Neuronal stem cell (in vitro differentiated cells): ENCODE data around the gene TLE3.
A peak's percentile ranks its signal among the peaks of the same experiment; 100 is the strongest.

ENCODE experiments used
- DNase-seq: peaks from one replicate; pipeline ENCODE4 v3.0.0-alpha.2; 2013; ENCODE audit warnings: low spot score
- H2AFZ ChIP-seq: one replicate; pipeline ENCODE4 v1.6.1; 2013; ENCODE audit warnings: mild to moderate bottlenecking, low read length, inconsistent platforms
- H2AK5ac ChIP-seq: 2 replicates; pipeline ENCODE4 v1.6.1; 2013; ENCODE audit warnings: low read depth, mild to moderate bottlenecking, inconsistent platforms, low read length, moderate library complexity, mixed read lengths
- H2BK120ac ChIP-seq: 2 replicates; pipeline ENCODE4 v1.6.1; 2013; ENCODE audit warnings: low read depth, mild to moderate bottlenecking, inconsistent platforms, low read length, moderate library complexity, mixed read lengths
- H2BK12ac ChIP-seq: one replicate; pipeline ENCODE4 v1.6.1; 2013; ENCODE audit warnings: low read length, inconsistent platforms
- H2BK15ac ChIP-seq: 2 replicates; pipeline ENCODE4 v1.6.1; 2013; ENCODE audit warnings: mild to moderate bottlenecking, low read length, inconsistent platforms, mixed read lengths
- H2BK5ac ChIP-seq: one replicate; pipeline ENCODE4 v1.6.1; 2013; ENCODE audit warnings: inconsistent platforms, mild to moderate bottlenecking, low read length, moderate library complexity
- H3K14ac ChIP-seq: one replicate; pipeline ENCODE4 v1.6.1; 2013; ENCODE audit warnings: low read length, inconsistent platforms
- H3K18ac ChIP-seq: 2 replicates; pipeline ENCODE4 v1.6.1; 2013; ENCODE audit warnings: low read length, inconsistent platforms
- H3K23ac ChIP-seq: 2 replicates; pipeline ENCODE4 v1.6.1; 2013; ENCODE audit warnings: low read depth, mild to moderate bottlenecking, mixed read lengths, low read length, inconsistent platforms; ENCODE audit not compliant: poor library complexity
- H3K27ac ChIP-seq: replicated peaks from 3 replicates; pipeline ENCODE4 v1.5.1; 2013; ENCODE audit warnings: low read length, inconsistent platforms
- H3K27me3 ChIP-seq, 3 experiments: 2 replicates each; pipeline ENCODE4 v1.6.1; 2013; ENCODE audit warnings: low read length in 3 of 3, mild to moderate bottlenecking in 2 of 3, inconsistent platforms in 1 of 3, low read depth in 1 of 3, mixed read lengths in 1 of 3, moderate library complexity in 1 of 3; ENCODE audit not compliant: control insufficient read depth in 3 of 3, insufficient read depth in 3 of 3
- H3K36me3 ChIP-seq, 2 donors: replicated peaks in 1 of 2; 2 replicates each; pipeline ENCODE4 v1.6.1; 2013; ENCODE audit warnings: low read length in 2 of 2; ENCODE audit not compliant: control insufficient read depth in 2 of 2, insufficient read depth in 2 of 2
- H3K4ac ChIP-seq: 2 replicates; pipeline ENCODE4 v1.6.1; 2013; ENCODE audit warnings: inconsistent platforms, mild to moderate bottlenecking, low read length, moderate library complexity
- H3K4me1 ChIP-seq, 2 donors: 1 replicate in 1 of 2; 2 replicates in 1 of 2; pipeline ENCODE4 v1.6.1; 2013; ENCODE audit warnings: low read length in 2 of 2, low read depth in 1 of 2; ENCODE audit not compliant: control insufficient read depth in 2 of 2, insufficient read depth in 1 of 2
- H3K4me2 ChIP-seq: one replicate; pipeline ENCODE4 v1.6.1; 2013; ENCODE audit warnings: mild to moderate bottlenecking, low read length, inconsistent platforms; ENCODE audit not compliant: insufficient read depth, poor library complexity, severe bottlenecking
- H3K4me3 ChIP-seq, 2 donors: 2 replicates each; pipeline ENCODE4 v1.5.1; 2013; ENCODE audit warnings: low read length in 2 of 2, mild to moderate bottlenecking in 2 of 2, inconsistent platforms in 1 of 2, moderate library complexity in 1 of 2
- H3K79me1 ChIP-seq: one replicate; pipeline ENCODE4 v1.6.1; 2013; ENCODE audit warnings: low read depth, mild to moderate bottlenecking, inconsistent platforms, low read length, moderate library complexity
- H3K9ac ChIP-seq: one replicate; pipeline ENCODE4 v1.6.1; 2013; ENCODE audit warnings: mild to moderate bottlenecking, low read depth, low read length, inconsistent platforms; ENCODE audit not compliant: poor library complexity
- H3K9me3 ChIP-seq, 2 donors: replicated peaks in 1 of 2; 2 replicates each; pipeline versions ENCODE3 to v1.6.1; 2013; ENCODE audit warnings: low read length in 2 of 2, mild to moderate bottlenecking in 2 of 2, inconsistent platforms in 1 of 2, low read depth in 1 of 2, mixed read lengths in 1 of 2, moderate library complexity in 1 of 2; ENCODE audit not compliant: control insufficient read depth in 2 of 2, insufficient read depth in 1 of 2
- H4K8ac ChIP-seq: one replicate; pipeline ENCODE4 v1.6.1; 2013; ENCODE audit warnings: low read depth, mild to moderate bottlenecking, inconsistent platforms, low read length, moderate library complexity
- H4K91ac ChIP-seq: one replicate; pipeline ENCODE4 v1.6.1; 2013; ENCODE audit warnings: low read length, low read depth, mild to moderate bottlenecking, inconsistent platforms; ENCODE audit not compliant: poor library complexity
- WGBS, 2 donors: extraction: QIAGEN DNeasy Blood & Tissue Kit; methylation state at CpG; one replicate each; pipeline ENCODE4 v1.1.7; 2013; ENCODE audit warnings: missing lambda C conversion rate in 2 of 2, mixed read lengths in 1 of 2; ENCODE audit not compliant: insufficient read length in 2 of 2, insufficient replicate concordance in 1 of 2; ENCODE audit errors: extremely low coverage in 2 of 2; 5-methylcytosine and 5-hydroxymethylcytosine counted together

The TLE3 gene

DNA sequence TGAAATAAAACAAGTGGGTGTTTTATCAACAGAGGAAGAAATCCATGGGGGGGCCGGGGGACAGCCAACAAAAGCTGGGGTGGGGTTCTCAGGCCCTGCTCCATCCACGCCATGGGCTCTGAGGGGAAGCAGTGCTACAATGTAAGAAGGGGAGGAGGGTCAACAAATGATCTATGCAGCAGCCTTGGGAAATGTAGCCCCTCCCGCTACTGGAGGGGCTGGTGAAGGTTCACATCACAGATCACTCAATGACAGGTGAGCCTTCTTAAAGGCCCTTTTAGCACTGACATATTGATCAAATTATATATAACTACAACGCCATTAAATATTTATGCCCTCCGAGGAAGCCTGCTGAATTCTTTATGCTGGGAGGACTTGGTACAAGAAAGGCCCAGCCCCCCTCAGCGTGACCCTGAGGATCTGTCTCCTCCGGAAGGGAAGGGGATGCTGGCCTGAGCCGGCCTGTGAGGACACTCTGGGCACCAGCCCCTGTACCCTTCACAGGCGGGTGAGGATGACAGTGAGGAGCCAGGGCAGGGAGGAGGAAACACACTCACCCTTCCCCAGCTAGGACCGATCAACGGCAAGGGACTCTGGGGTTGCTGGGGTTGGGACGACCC lies 15.3 kb downstream of the TLE3 start:
- Histone ChIP-seq H3K9ac (no peak overlapping the region), H3K9me3 (no peaks in the 10 kb centered on the region), H3K79me1 (peaks cover 6% of the 10 kb centered on the region), H2AFZ (no peak overlapping the region), H3K27me3 (no peaks in the 10 kb centered on the region), H3K4me3 (peak overlapping the region in 1 of 2 donors; percentile 0), H3K23ac (no peak overlapping the region), H2BK5ac (peak overlapping the region; percentile 53), H2BK15ac (no peak overlapping the region), H3K4me1 (peaks cover 38 to 52% of the 10 kb centered on the region in 2 donors), H3K4me2 (no peak overlapping the region), H4K8ac (no peak overlapping the region), H2BK12ac (no peak overlapping the region), H3K14ac (peak overlapping the region; percentile 50), H4K91ac (no peak overlapping the region), H3K27ac (peak overlapping the region; percentile 50), H2BK120ac (peak overlapping the region; percentile 81), H2AK5ac (peak overlapping the region; percentile 94), H3K4ac (no peak overlapping the region), H3K36me3 (peaks cover 5 to 78% of the 10 kb centered on the region in 2 donors), H3K18ac (peak overlapping the region; percentile 86)
- DNase-seq = no peak
- WGBS, 2 donors = no CpG with 5 or more reads among the region's 12 CpGs

DNA sequence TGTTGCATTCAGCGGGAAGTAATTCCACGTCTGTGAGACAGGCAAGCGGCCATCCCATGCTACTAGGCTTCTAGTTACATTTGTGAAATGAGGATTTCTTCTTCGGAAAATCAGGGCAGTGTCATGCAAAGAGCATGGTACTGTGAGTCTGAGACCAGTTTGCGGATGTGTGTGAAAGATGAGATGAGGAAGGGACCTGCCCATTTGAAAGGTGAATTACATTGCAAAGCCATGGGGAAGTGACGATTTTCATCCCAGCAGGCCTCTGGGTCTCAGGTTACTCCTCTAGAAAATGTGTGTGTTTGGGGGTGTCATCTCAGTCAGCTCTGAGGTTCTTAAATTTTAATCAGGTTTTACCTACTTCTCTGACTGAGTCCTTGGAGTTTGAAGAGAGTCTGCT lies 16.1 kb downstream of the TLE3 start:
- Histone ChIP-seq H4K91ac (no peak overlapping the region), H2BK12ac (no peak overlapping the region), H3K79me1 (peaks cover 7% of the 10 kb centered on the region), H3K18ac (no peak overlapping the region), H3K9ac (no peak overlapping the region), H2AFZ (no peak overlapping the region), H3K14ac (no peak overlapping the region), H4K8ac (no peak overlapping the region), H3K27me3 (no peaks in the 10 kb centered on the region), H3K4ac (no peak overlapping the region), H2AK5ac (no peak overlapping the region), H3K23ac (no peak overlapping the region), H3K4me1 (peaks cover 37 to 48% of the 10 kb centered on the region in 2 donors), H3K27ac (no peak overlapping the region), H2BK15ac (no peak overlapping the region), H2BK5ac (no peak overlapping the region), H3K4me3 (no peak overlapping the region), H2BK120ac (no peak overlapping the region), H3K36me3 (peaks cover 5 to 74% of the 10 kb centered on the region in 2 donors), H3K4me2 (no peak overlapping the region), H3K9me3 (no peaks in the 10 kb centered on the region)
- WGBS, 2 donors = no CpG with 5 or more reads among the region's 6 CpGs
- DNase-seq = no peak

DNA sequence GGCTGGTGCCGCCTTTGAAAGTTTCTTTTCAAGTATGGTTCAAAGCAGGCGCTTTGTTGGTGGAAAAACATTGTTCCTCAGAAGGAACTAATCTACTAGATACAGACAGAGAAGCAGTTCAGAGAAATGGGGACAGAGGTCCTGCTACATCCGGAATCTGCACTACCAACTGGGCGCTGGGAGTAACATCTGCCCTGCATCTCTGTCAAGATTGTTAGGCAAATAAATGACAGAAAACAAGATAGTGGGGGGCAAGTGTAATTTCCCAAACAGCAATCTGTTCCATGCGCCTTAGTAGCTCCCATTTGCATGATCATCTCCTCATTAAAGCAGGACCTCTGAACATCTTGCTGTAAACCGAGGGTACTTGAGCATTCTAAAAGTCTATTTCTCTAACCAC lies 17.4 kb downstream of the TLE3 start:
- H3K4ac ChIP-seq = no peak overlapping the region
- H2BK5ac ChIP-seq = no peak overlapping the region
- peaks cover 8% of the 10 kb centered on the region for H3K79me1 ChIP-seq
- peaks cover 37 to 48% of the 10 kb centered on the region in 2 donors for H3K4me1 ChIP-seq
- H2AFZ ChIP-seq = no peak overlapping the region
- no peak overlapping the region for H2BK12ac ChIP-seq
- H3K27me3 ChIP-seq = no peaks in the 10 kb centered on the region
- H4K91ac ChIP-seq = no peak overlapping the region
- no peak overlapping the region for H4K8ac ChIP-seq
- H3K9me3 ChIP-seq = no peaks in the 10 kb centered on the region
- H3K27ac ChIP-seq = no peak overlapping the region
- DNase-seq = no peak
- no peak overlapping the region for H2AK5ac ChIP-seq
- no peak overlapping the region for H3K23ac ChIP-seq
- H3K4me3 ChIP-seq = no peak overlapping the region
- no peak overlapping the region for H2BK120ac ChIP-seq
- H3K14ac ChIP-seq = no peak overlapping the region
- no peak overlapping the region for H3K9ac ChIP-seq
- H3K18ac ChIP-seq = no peak overlapping the region
- H3K4me2 ChIP-seq = no peak overlapping the region
- no peak overlapping the region for H2BK15ac ChIP-seq
- no CpG with 5 or more reads among the region's 6 CpGs for WGBS, 2 donors
- peaks cover 9 to 74% of the 10 kb centered on the region in 2 donors for H3K36me3 ChIP-seq

DNA sequence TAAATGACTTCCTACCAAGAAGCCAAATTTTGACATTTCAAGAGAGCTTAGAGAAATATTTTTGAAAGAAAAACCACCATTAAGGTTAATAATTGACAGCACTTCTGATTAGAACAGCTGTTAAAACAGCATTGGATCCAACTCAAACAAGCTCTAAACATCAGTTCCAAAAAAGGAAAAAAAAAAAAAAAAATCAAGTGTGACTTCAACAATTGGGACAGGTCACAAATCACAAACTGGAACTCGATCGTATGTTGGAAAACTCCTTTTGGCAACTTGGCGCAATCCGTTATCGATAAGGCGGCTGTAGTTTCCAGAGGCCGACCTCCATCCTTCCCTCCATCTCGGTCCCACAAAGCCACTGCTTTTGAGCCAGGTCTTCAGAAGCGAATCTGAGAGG lies 17.8 kb downstream of the TLE3 start:
- no peak overlapping the region for H4K91ac ChIP-seq
- WGBS, 2 donors = no CpG with 5 or more reads among the region's 9 CpGs

More for the DNA sequence above, 17.8 kb downstream of the TLE3 start:
- no peak overlapping the region for H3K27ac ChIP-seq
- H2AK5ac ChIP-seq = no peak overlapping the region
- no peak overlapping the region for H2BK5ac ChIP-seq
- no peak overlapping the region for H4K8ac ChIP-seq
- H3K9me3 ChIP-seq = no peaks in the 10 kb centered on the region
- H3K36me3 ChIP-seq = peaks cover 9 to 74% of the 10 kb centered on the region in 2 donors
- peaks cover 37 to 48% of the 10 kb centered on the region in 2 donors for H3K4me1 ChIP-seq
- H3K4ac ChIP-seq = no peak overlapping the region
- no peak overlapping the region for H2BK120ac ChIP-seq
- no peak overlapping the region for H3K9ac ChIP-seq
- H2BK15ac ChIP-seq = no peak overlapping the region
- H3K18ac ChIP-seq = no peak overlapping the region
- no peak overlapping the region for H3K4me3 ChIP-seq
- DNase-seq = no peak
- H3K14ac ChIP-seq = no peak overlapping the region
- no peak overlapping the region for H2BK12ac ChIP-seq
- H3K23ac ChIP-seq = no peak overlapping the region
- no peaks in the 10 kb centered on the region for H3K27me3 ChIP-seq
- H3K4me2 ChIP-seq = no peak overlapping the region
- peaks cover 8% of the 10 kb centered on the region for H3K79me1 ChIP-seq
- H2AFZ ChIP-seq = no peak overlapping the region
